GM19395 (cell line): ENCODE data around the gene GPR84.
"Not testable (repeated sequence)": the region's sequence is repeated elsewhere in the genome, so short reads cannot be mapped to it uniquely, and the experiment has no call there.

Experiments
- ATAC-seq: cut with Tn5 transposase; IDR thresholded peaks from one replicate; pipeline ENCODE4 v1.9.1; 2021; ENCODE audit warnings: mild to moderate bottlenecking, moderate library complexity; ENCODE audit not compliant: unreplicated experiment

The GPR84 gene

GRCh38 chr12:54356951-54357356 is 7.3 kb downstream of the GPR84 start:
- ATAC-seq, result no peak

DNA sequence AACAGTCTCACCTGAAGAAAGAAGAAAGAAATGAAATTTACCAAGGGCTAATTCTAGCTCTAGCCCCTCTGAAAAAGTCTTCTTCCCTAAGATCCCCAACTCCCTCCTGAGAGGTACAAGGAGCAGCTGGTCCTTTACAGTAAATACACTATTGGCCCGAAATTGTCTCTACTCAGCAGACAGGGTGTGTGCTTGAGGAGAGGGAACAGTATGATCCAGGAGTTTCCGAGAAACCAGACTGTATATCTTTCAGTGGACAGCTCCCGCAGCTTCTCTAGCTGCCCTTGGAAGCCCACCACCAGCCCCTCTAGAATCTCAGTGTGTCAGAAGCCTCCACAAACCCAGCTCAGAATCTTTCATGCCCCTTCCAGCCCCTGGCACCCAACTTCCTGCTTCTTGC is 8.1 kb downstream of the GPR84 start:
- no peak for ATAC-seq

DNA sequence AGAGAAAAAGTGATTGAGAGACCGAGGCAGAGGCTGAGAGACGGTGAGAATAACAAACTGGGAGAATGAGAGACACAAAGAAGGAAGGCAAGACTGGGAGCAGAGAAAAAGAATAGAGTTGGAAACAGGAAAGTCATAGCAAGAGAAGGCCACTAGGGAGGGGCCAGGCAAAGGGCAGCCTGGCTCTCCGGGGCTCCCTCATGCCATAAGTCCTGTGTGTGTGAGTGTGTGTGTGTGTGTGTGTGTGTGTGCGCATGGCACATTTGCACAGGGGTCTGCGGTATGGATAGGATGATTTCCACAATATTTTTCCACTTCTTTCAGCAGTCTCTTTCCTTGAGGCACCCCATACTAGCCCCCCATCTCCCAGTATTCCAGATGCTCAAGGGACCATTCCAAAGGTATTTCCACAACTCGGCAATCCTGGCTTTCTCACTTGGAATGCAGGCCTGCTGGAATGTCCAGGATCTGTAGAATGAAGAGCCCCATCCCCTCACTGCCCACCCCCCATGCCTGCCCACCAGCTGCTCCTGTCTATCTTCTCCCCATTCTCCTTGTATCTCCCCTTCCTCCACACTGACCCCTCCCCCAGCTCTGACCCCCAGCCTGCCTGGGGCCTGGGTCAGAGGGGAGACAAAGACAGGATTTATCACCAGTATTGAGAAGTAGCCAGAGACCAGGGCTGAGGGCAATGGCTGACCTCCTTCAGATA is 9.0 kb downstream of the GPR84 start:
- ATAC-seq, result no peak

DNA sequence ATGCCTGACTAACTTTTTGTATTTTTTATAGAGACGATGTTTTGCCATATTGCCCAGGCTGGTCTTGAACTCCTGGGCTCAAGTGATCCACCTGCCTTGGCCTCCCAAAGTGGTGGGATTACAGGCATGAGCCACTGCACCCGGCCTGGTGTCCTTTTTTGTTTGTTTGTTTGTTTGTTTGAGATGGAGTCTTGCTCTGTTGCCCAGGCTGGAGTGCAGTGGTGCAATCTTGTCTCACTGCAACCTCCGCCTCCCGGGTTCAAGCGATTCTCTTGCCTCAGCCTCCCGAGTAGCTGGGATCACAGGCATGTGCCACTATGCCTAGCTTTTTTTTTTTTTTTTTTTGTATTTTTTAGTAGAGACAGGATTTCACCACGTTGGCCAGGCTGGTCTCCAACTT is 10.0 kb downstream of the GPR84 start:
- not testable (repeated sequence) for ATAC-seq

GRCh38 chr12:54352891-54353874 is 11.1 kb downstream of the GPR84 start:
- no peak for ATAC-seq

GRCh38 chr12:54352022-54352531 is 12.2 kb downstream of the GPR84 start:
- no peak for ATAC-seq

DNA sequence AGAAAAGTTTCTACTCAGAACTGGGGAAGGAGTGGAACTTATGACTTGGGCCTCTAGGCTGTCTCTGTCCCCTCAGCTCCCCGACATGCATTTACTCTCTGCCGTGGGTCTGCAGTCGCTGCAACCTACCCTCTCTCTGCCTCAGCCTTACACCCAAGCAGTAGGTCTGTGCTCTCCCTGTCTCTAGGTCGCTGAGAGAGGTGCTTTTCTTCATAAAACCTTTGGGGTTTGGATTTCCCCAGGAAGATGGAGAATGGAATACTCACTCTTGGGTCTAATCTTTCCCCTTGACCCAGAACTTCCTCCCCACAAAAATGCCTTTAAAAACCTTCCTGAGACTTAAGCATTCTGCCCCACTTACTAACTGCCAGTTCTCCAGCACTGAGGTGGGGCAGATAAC is 12.9 kb downstream of the GPR84 start:
- no peak for ATAC-seq

- no peak for ATAC-seq
Observed at GRCh38 chr12:54350743-54351142, 13.5 kb downstream of the GPR84 start.

DNA sequence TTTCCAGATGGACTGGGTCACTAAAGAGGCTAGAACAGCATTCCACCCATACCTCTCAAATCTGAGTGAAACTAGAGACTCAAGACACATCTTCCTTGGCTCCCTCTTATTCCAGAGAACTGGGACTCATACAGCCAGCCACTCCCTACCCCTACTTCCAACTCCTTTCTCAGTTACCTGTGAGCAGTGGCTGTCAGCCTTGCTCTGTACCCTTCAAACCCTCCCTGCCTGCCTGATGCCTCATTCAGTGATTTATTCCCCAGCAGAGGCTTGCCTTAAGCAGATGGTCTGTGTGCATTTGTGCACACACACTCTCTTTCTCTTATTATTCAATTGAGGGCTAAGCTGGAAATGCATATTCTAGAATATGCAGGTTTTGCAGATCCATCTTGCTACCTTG is 14.6 kb downstream of the GPR84 start:
- no peak for ATAC-seq

- ATAC-seq, result no peak
Observed at GRCh38 chr12:54349036-54349435, 15.2 kb downstream of the GPR84 start.

DNA sequence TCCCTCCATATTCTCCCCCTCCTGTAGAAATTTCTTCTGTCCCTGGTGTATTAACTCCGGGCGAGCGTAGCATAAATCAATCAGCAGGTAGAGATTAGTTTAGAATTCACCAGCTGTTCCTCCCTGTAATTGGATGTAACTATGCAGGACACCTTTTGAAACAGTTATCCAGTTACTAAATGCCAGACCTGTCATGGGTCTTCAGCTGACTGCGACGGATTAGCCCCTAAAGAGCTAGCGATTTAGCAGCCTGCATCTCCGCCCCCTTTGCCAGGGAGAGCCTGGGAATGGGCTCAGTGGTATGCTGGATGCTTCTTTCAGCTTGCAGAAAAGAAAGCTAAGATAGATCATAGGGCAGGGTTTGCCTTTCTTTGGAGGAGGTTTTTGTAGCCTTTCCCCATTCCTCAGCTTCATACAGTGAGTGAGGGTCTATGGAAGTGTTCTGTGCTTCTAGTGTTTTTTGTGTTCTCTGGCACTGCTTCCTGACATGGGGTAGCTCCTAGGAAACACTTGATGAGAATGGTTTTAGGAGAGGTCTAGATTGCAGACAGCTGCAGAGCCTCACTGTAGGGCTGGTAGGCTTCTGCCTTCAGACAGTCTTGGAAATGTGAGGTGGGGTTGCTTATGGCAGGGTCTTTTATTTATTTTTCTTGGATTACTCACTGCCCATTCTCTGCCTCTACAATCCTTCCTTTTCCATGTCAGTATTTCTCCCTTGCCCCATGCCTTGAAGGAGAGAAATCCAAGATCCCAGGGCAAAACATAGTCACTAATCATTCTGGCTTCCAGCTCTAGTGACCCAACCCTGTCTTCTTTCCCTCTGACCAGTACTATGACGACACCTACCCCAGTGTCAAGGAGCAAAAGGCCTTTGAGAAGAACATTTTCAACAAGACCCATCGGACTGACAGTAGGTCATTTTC is 22.6 kb downstream of the GPR84 start:
- no peak for ATAC-seq

GRCh38 chr12:54340846-54341245 is 23.4 kb downstream of the GPR84 start:
- no peak for ATAC-seq

GRCh38 chr12:54338698-54339296 is 25.5 kb downstream of the GPR84 start:
- no peak for ATAC-seq

GRCh38 chr12:54337854-54338650 is 26.2 kb downstream of the GPR84 start:
- ATAC-seq, result no peak

DNA sequence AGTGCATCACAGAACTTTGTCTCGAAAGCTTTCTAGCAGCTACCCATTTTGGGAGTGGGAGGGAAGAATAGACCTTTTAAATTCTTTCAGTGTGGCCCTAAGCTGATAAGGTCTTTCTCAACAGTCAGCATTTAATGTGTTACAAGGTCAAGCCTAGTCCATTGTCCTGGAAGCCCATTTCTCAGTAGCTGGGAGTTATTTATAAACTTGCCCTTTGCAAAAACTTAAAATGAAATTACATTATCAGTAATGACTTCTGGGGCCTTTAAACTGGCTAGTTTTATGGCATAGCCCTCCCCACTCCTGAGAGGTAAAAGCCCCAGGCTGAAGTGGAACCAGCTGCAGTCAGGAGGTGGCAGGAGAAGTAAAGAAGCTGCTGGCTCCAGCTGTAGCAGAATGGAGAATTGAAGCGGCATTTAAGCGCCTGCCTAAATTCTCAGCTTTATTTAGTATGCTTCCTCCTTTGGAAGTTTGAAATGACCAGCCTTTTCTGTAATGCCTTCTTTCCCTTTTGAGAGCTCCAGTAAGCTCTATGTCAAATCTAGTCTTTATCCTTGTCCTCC is 26.9 kb downstream of the GPR84 start:
- no peak for ATAC-seq

GRCh38 chr12:54333420-54334034 is 30.8 kb downstream of the GPR84 start:
- ATAC-seq, result no peak

GRCh38 chr12:54331461-54331860 is 32.8 kb downstream of the GPR84 start:
- ATAC-seq, result no peak

DNA sequence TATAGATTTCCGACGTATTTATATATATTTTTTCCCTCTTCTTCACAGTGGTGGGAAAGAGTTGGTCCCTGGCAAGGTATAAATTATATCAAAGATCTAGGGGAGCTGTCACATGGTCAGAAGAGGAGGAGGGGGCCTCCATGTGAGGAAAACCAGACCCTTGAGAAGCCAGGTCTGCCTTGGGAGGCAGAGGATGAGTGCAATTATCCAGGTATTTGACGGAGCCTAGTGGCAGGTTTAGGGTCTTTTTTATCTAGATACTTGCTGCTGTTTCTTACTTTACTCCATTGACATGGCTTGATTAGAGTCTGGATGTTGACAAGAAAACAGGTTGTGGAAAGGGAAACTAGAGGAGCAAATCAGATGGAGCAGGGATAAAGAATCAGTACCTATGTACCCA is 33.8 kb downstream of the GPR84 start:
- ATAC-seq, result no peak

- no peak for ATAC-seq
Observed at GRCh38 chr12:54329759-54330158, 34.5 kb downstream of the GPR84 start.
